Stimulated activated naive CD8-positive, alpha-beta T cell treated with anti-CD3 and anti-CD28 coated beads, Interleukin-15, Interleukin-2, amounts not matched to agents 100 U/mL and 50 U/mL, for 24 hours (primary cell): ENCODE data around the gene SLC1A5.
A peak's percentile ranks its signal among the peaks of the same experiment; 100 is the strongest.
"Not testable (repeated sequence)": the region's sequence is repeated elsewhere in the genome, so short reads cannot be mapped to it uniquely, and the experiment has no call there.

Experiments
- ATAC-seq: fragments of 150-1000 bp; cut with Tn5 transposase; one replicate; pipeline ENCODE4 v1.10.0; 2021
- DNase-seq: peaks from one replicate; pipeline ENCODE4 v3.0.0; 2021

Gene SLC1A5

GRCh38 chr19:46772170-46773017 lies 16.0 kb downstream of the SLC1A5 start:
- DNase-seq: no peak
- ATAC-seq: no peak

GRCh38 chr19:46768746-46769145 lies 19.6 kb downstream of the SLC1A5 start:
- DNase-seq, ATAC-seq: not testable (repeated sequence)

- DNase-seq (peak; percentile 70), ATAC-seq (peak; percentile 85)
These were observed 21.7 kb downstream of the SLC1A5 start for GRCh38 chr19:46766569-46767317.

GRCh38 chr19:46764817-46765291 lies 23.5 kb downstream of the SLC1A5 start:
- ATAC-seq (no peak), DNase-seq (no peak)

- DNase-seq: no peak
- ATAC-seq: no peak
These were observed 26.0 kb downstream of the SLC1A5 start for GRCh38 chr19:46762245-46762890.

- DNase-seq (no peak), ATAC-seq (no peak)
These were observed 27.0 kb downstream of the SLC1A5 start for GRCh38 chr19:46761418-46761831.

GRCh38 chr19:46760897-46761296 lies 27.5 kb downstream of the SLC1A5 start:
- ATAC-seq, DNase-seq: not testable (repeated sequence)

- ATAC-seq: no peak
These were observed 28.0 kb downstream of the SLC1A5 start for GRCh38 chr19:46760363-46760762.

GRCh38 chr19:46759817-46760333 lies 28.5 kb downstream of the SLC1A5 start:
- ATAC-seq (no peak), DNase-seq (no peak)

More at GRCh38 chr19:46760363-46760762, 28.0 kb downstream of the SLC1A5 start:
- no peak for DNase-seq

GRCh38 chr19:46759206-46759605 lies 29.2 kb downstream of the SLC1A5 start:
- ATAC-seq (no peak), DNase-seq (no peak)

GRCh38 chr19:46756544-46756888 lies 31.9 kb downstream of the SLC1A5 start:
- ATAC-seq (no peak), DNase-seq (no peak)

- ATAC-seq (no peak), DNase-seq (no peak)
These were observed 32.4 kb downstream of the SLC1A5 start for GRCh38 chr19:46755853-46756543.

GRCh38 chr19:46755077-46755852 lies 33.1 kb downstream of the SLC1A5 start:
- ATAC-seq: no peak

GRCh38 chr19:46753420-46754155 lies 34.8 kb downstream of the SLC1A5 start:
- ATAC-seq (peak; percentile 76), DNase-seq (peak; percentile 76)

More at GRCh38 chr19:46755077-46755852, 33.1 kb downstream of the SLC1A5 start:
- no peak for DNase-seq

- ATAC-seq: no peak
- peak; percentile 89 for DNase-seq
These were observed 39.9 kb downstream of the SLC1A5 start for GRCh38 chr19:46748325-46749109.

- peak; percentile 71 for ATAC-seq
- peak; percentile 72 for DNase-seq
These were observed 41.9 kb downstream of the SLC1A5 start, which contains the start of gene STRN4 for GRCh38 chr19:46746281-46747057. STRN4 (minus strand) TSS chr19:46746450; CDS start chr19:46746430, 20 bp downstream.

- DNase-seq (peak; percentile 57), ATAC-seq (peak; percentile 55)
These were observed 42.7 kb downstream of the SLC1A5 start, which contains the start of gene FKRP for GRCh38 chr19:46745521-46746280. FKRP (plus strand) TSS chr19:46746057; CDS start chr19:46755451, 9,394 bp downstream.
